Upper lobe of right lung (tissue), 1 donor: ENCODE data around the gene EYS. TPM values are rescaled to one million over a fixed set of nuclear protein-coding genes. Genes with fewer than 3 reads are reported as not detected.
"Not testable (repeated sequence)": the region's sequence is repeated elsewhere in the genome, so short reads cannot be mapped to it uniquely, and the experiment has no call there.

Source experiments
- ATAC-seq: fragments of 200-7000 bp; cut with Tn5 transposase; one replicate; pipeline ENCODE4 v1.9.1; 2020; ENCODE audit warnings: mild to moderate bottlenecking, moderate library complexity
- DNase-seq: peaks from one replicate; pipeline ENCODE4 v3.0.0-alpha.2; 2020
- H3K27ac ChIP-seq: fragments of 200-600 bp; one replicate; pipeline ENCODE4 v1.8.0; 2022
- H3K27me3 ChIP-seq: fragments of 200-600 bp; one replicate; pipeline ENCODE4 v1.8.0; 2022; ENCODE audit warnings: mild to moderate bottlenecking
- H3K36me3 ChIP-seq: fragments of 200-600 bp; one replicate; pipeline ENCODE4 v1.8.0; 2022
- H3K4me1 ChIP-seq: fragments of 200-600 bp; one replicate; pipeline ENCODE4 v1.8.0; 2022
- H3K4me3 ChIP-seq: fragments of 200-600 bp; one replicate; pipeline ENCODE4 v1.8.0; 2022; ENCODE audit warnings: mild to moderate bottlenecking
- H3K9me3 ChIP-seq: fragments of 200-600 bp; one replicate; pipeline ENCODE4 v1.8.0; 2022
- intact Hi-C: fragments of 100-400 bp; cut with DNase I; formaldehyde crosslinking; loops from one replicate; pipeline ENCODE4 v1.11.0; 2022
- total RNA-seq: library from RNA; stranded (reverse); fragmentation: NEBNext Ultra II Directional; extraction: Animal tissue kit (Norgen Biotek cat#: 25700); gene quantifications from one replicate; pipeline ENCODE4 v1.2.1, GENCODE V29; 2021
- TF ChIP-seq, protein P1 (sequence below): fragments of 200-600 bp; IDR thresholded peaks from one replicate; pipeline ENCODE4 v1.8.0; 2022; ENCODE audit warnings: antibody characterized with exemption
- donor health status: DM: no; HTN: yes; CAD: no; lungs with severe emphysema.

The EYS gene
- total RNA-seq, 1 donor from 2014 or later = not detected

GRCh38 chr6:65505736-65506135 lies 201.3 kb downstream of the EYS start:
- no peak overlapping the region for H3K4me3 ChIP-seq
- DNase-seq = no peak
- no peak for ATAC-seq
- H3K27ac ChIP-seq = no peak overlapping the region
- H3K27me3 ChIP-seq = no peaks in the 10 kb centered on the region
- intact Hi-C loops = no loop called here
- no peaks in the 10 kb centered on the region for H3K4me1 ChIP-seq
- H3K36me3 ChIP-seq = no peaks in the 10 kb centered on the region
- TF ChIP-seq, protein P1, sequence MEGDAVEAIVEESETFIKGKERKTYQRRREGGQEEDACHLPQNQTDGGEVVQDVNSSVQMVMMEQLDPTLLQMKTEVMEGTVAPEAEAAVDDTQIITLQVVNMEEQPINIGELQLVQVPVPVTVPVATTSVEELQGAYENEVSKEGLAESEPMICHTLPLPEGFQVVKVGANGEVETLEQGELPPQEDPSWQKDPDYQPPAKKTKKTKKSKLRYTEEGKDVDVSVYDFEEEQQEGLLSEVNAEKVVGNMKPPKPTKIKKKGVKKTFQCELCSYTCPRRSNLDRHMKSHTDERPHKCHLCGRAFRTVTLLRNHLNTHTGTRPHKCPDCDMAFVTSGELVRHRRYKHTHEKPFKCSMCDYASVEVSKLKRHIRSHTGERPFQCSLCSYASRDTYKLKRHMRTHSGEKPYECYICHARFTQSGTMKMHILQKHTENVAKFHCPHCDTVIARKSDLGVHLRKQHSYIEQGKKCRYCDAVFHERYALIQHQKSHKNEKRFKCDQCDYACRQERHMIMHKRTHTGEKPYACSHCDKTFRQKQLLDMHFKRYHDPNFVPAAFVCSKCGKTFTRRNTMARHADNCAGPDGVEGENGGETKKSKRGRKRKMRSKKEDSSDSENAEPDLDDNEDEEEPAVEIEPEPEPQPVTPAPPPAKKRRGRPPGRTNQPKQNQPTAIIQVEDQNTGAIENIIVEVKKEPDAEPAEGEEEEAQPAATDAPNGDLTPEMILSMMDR = no peak
- no peaks in the 10 kb centered on the region for H3K9me3 ChIP-seq

DNA sequence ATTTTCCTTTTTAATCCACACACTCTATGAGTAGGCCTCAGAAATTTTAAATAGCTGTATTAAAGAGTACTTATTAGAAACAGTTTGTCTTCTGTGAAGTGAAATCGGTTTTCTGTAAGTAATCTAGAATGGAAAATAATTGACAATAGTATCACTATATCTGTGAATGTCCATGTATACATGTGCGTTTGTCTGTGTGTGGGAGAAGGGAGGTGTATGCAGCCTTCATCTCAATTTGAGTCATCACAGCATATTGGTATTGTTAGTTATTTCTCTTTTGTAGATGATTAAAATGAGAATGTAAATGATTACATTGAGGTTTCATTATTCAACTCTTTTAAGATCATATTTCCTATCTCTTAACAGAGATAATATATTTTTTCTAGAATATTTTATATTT lies 206.0 kb downstream of the EYS start:
- Histone ChIP-seq H3K27ac (no peak overlapping the region), H3K9me3 (no peaks in the 10 kb centered on the region), H3K36me3 (no peaks in the 10 kb centered on the region), H3K4me3 (no peak overlapping the region), H3K27me3 (no peaks in the 10 kb centered on the region), H3K4me1 (no peaks in the 10 kb centered on the region)
- DNase-seq = no peak
- TF ChIP-seq, protein P1 = no peak
- no peak for ATAC-seq
- intact Hi-C loops = no loop called here

DNA sequence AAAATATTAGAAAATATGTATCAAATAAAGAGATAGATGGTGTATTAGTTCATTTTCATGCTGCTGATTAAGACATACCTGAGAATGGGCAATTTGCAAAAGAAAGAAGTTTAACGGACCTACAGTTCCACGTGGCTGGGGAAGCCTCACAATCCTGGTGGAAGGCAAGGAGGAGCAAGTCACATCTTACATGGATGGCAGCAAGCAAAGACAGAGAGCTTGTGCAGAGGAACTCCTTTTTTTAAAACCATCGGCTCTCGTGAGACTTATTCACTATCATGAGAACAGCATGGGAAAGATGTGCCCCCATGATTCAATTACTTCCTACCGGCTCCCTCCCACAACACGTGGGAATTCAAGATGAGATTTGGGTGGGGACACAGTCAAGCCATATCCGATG lies 223.4 kb downstream of the EYS start:
- ATAC-seq, DNase-seq, H3K36me3 ChIP-seq, H3K27ac ChIP-seq, intact Hi-C loops, H3K9me3 ChIP-seq, H3K4me3 ChIP-seq, H3K27me3 ChIP-seq, H3K4me1 ChIP-seq: not testable (repeated sequence)

DNA sequence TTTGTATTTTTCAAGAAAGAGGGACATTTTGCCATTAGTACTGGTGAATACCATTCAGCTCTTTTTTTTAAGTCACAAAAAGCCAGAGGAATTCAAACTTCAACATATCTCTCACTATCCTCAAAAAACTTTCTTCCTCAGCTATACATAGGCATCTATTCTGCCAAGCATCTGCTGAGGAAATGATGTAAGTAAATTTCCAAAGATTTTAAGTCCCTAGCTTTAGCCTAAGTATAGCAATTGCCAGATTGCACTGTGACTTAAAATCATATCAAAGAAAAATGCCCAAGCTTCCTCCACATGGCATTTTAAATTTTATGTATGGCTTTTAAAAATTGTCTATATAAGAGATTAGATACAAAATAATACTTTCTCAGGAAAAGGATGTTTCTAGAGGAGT lies 237.4 kb downstream of the EYS start:
- Histone ChIP-seq H3K9me3 (no peaks in the 10 kb centered on the region), H3K27me3 (no peaks in the 10 kb centered on the region), H3K4me3 (no peak overlapping the region), H3K4me1 (no peaks in the 10 kb centered on the region), H3K27ac (no peak overlapping the region), H3K36me3 (no peaks in the 10 kb centered on the region)
- TF ChIP-seq, protein P1 = no peak
- DNase-seq (no peak), ATAC-seq (no peak)
- intact Hi-C loops = no loop called here

DNA sequence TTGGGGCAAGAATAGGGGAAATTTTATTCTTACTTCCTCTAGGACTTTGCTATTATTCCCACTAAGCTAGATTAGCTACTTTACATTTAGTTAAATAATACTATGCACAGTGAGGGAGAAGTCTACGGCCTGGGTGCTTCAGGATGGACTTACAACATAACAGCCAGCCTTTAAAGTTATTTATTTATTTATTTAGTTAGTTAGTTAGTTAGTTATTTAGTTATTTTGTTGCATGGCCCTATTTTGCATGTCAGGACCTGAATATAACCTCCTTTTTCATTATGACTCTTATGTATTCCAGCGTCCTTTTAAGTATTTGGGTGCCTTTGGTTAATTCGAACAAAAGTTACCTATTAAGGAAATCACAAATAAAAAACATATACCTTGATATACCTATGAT lies 238.7 kb downstream of the EYS start:
- Histone ChIP-seq H3K4me1 (no peaks in the 10 kb centered on the region), H3K27me3 (no peaks in the 10 kb centered on the region), H3K27ac (no peak overlapping the region), H3K36me3 (no peaks in the 10 kb centered on the region), H3K9me3 (no peaks in the 10 kb centered on the region), H3K4me3 (no peak overlapping the region)
- DNase-seq (no peak), ATAC-seq (no peak)
- intact Hi-C loops = no loop called here
- TF ChIP-seq, protein P1 = no peak

DNA sequence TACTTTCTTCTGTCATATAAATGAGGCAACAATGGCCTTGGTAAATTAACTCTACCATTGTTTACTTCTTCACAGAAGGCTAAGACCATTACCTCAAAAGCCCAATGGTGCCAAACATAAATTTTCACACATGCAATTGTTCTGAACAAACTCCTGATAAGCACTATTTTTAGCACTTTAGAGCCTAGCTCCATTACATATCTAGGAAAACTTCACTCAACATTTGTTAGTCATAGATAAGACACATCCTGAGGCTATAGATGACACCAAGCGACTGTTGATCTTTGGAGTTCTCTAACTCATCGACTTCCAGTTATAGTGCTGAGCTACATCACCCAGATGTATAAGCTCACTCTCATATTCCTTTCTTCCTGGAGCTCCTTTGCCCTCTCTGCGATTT lies 245.9 kb downstream of the EYS start:
- Histone ChIP-seq H3K9me3 (no peaks in the 10 kb centered on the region), H3K4me3 (no peak overlapping the region), H3K36me3 (no peaks in the 10 kb centered on the region), H3K27me3 (no peaks in the 10 kb centered on the region), H3K27ac (no peak overlapping the region), H3K4me1 (no peaks in the 10 kb centered on the region)
- TF ChIP-seq, protein P1 = no peak
- no peak for ATAC-seq
- no peak for DNase-seq
- intact Hi-C loops = no loop called here
